HEK293T (cell line): Measurements from ENCODE around the gene INPP4B.

Experiments
- FOXK2 ChIP-seq: fragments of 450-650 bp; IDR thresholded peaks from 2 replicates; pipeline ENCODE4 v1.6.1; 2016; ENCODE audit warnings: mild to moderate bottlenecking
- SP1 ChIP-seq: fragments of 450-650 bp; IDR thresholded peaks from 2 replicates; pipeline ENCODE4 v1.6.1; 2017
- SUZ12 ChIP-seq: fragments of 450-650 bp; IDR thresholded peaks from 2 replicates; pipeline ENCODE4 v1.6.1; 2016; ENCODE audit warnings: mild to moderate bottlenecking

- TF ChIP-seq SUZ12 (no peak), SP1 (no peak), FOXK2 (no peak)
Measured at GRCh38 chr4:142645475-142646108, 200.5 kb downstream of the INPP4B start.
